WTC11 (cell line): ENCODE measurements around the gene ERICH4. TPM values are rescaled to one million over a fixed set of nuclear protein-coding genes. Genes with fewer than 3 reads are reported as not detected.

Experiments used
- ATAC-seq: fragments of 200-7000 bp; cut with Tn5 transposase; 2 replicates; pipeline ENCODE4 v1.10.0; 2021; ENCODE audit warnings: mild to moderate bottlenecking, moderate library complexity
- CTCF ChIA-PET: fragments of 300-600 bp; sonication (Branson Sonifier 250); formaldehyde crosslinking; loops from one replicate; lab custom pipeline; 2021; ENCODE audit warnings: antibody characterized with exemption; lab: Charles Lee
- POLR2A ChIA-PET: fragments of 350-600 bp; sonication (Branson Sonifier 250); formaldehyde crosslinking; loops from one replicate; lab custom pipeline; 2021; ENCODE audit warnings: antibody characterized with exemption; lab: Charles Lee
- DNase-seq: peaks from one replicate; pipeline ENCODE4 v3.0.0; 2021; ENCODE audit warnings: low spot score
- H3K27ac Mint-ChIP-seq: 2 replicates; pipeline ENCODE4 v1.8.0; 2021; ENCODE audit warnings: mixed read lengths
- H3K27me3 Mint-ChIP-seq: 2 replicates; pipeline ENCODE4 v1.8.0; 2021; ENCODE audit warnings: low read depth, mild to moderate bottlenecking, moderate library complexity, mixed read lengths
- H3K36me3 Mint-ChIP-seq: 2 replicates; pipeline ENCODE4 v1.8.0; 2021; ENCODE audit warnings: mixed read lengths
- H3K4me1 Mint-ChIP-seq: 2 replicates; pipeline ENCODE4 v1.8.0; 2022; ENCODE audit warnings: mixed read lengths
- H3K4me3 Mint-ChIP-seq: 2 replicates; pipeline ENCODE4 v1.8.0; 2021; ENCODE audit warnings: mild to moderate bottlenecking, moderate library complexity, mixed read lengths
- H3K9me3 Mint-ChIP-seq: 2 replicates; pipeline ENCODE4 v1.8.0; 2021; ENCODE audit warnings: mixed read lengths
- ARID4B ChIP-seq: sonication (generic); formaldehyde crosslinking; IDR thresholded peaks from 2 replicates; pipeline ENCODE4 v1.8.0; 2023; ENCODE audit warnings: missing genetic modification reagents, mild to moderate bottlenecking, borderline replicate concordance
- ATF3 ChIP-seq: sonication (generic); formaldehyde crosslinking; conservative IDR thresholded peaks from 2 replicates; pipeline ENCODE4 v1.8.1; 2022; ENCODE audit warnings: mild to moderate bottlenecking, missing genetic modification reagents
- GRHL2 ChIP-seq: fragments of 250-450 bp; sonication (Bioruptor Pico); IDR thresholded peaks from 2 replicates; pipeline ENCODE4 v1.8.0; 2022; ENCODE audit warnings: mild to moderate bottlenecking, moderate library complexity; ENCODE audit not compliant: insufficient replicate concordance, severe bottlenecking
- GTF2I ChIP-seq: fragments of 250-450 bp; sonication (Bioruptor Pico); conservative IDR thresholded peaks from 2 replicates; pipeline ENCODE4 v1.4.0; 2021; ENCODE audit warnings: mild to moderate bottlenecking
- IRF1 ChIP-seq: sonication (generic); formaldehyde crosslinking; IDR thresholded peaks from 2 replicates; pipeline ENCODE4 v1.8.0; 2023; ENCODE audit warnings: missing genetic modification reagents
- MLX ChIP-seq: sonication (generic); formaldehyde crosslinking; IDR thresholded peaks from 2 replicates; pipeline ENCODE4 v1.8.1; 2023; ENCODE audit warnings: mild to moderate bottlenecking, missing genetic modification reagents, moderate library complexity
- NFATC4 ChIP-seq: fragments of 250-450 bp; sonication (Bioruptor Pico); IDR thresholded peaks from 2 replicates; pipeline ENCODE4 v1.9.0; 2021; ENCODE audit warnings: mild to moderate bottlenecking
- SMAD3 ChIP-seq: sonication (generic); formaldehyde crosslinking; IDR thresholded peaks from 2 replicates; pipeline ENCODE4 v1.8.0; 2022; ENCODE audit warnings: missing genetic modification reagents, mild to moderate bottlenecking, borderline replicate concordance
- SMAD4 ChIP-seq: sonication (generic); formaldehyde crosslinking; IDR thresholded peaks from 2 replicates; pipeline ENCODE4 v1.8.0; 2022; ENCODE audit warnings: mild to moderate bottlenecking, missing genetic modification reagents
- USF1 ChIP-seq: sonication (generic); formaldehyde crosslinking; IDR thresholded peaks from 2 replicates; pipeline ENCODE4 v1.8.0; 2022; ENCODE audit warnings: mild to moderate bottlenecking, missing genetic modification reagents
- USF2 ChIP-seq: sonication (generic); formaldehyde crosslinking; IDR thresholded peaks from 2 replicates; pipeline ENCODE4 v1.8.1; 2023; ENCODE audit warnings: mild to moderate bottlenecking, missing genetic modification reagents, moderate library complexity
- ZBTB43 ChIP-seq: sonication (generic); formaldehyde crosslinking; IDR thresholded peaks from 2 replicates; pipeline ENCODE4 v1.8.1; 2023; ENCODE audit warnings: mild to moderate bottlenecking, missing genetic modification reagents
- ZNF138 ChIP-seq: sonication (generic); formaldehyde crosslinking; conservative IDR thresholded peaks from 2 replicates; pipeline ENCODE4 v1.8.1; 2022; ENCODE audit warnings: mild to moderate bottlenecking, moderate library complexity, missing genetic modification reagents
- ZNF281 ChIP-seq: sonication (generic); formaldehyde crosslinking; IDR thresholded peaks from 2 replicates; pipeline ENCODE4 v1.8.0; 2023; ENCODE audit warnings: mild to moderate bottlenecking, missing genetic modification reagents
- ZNF317 ChIP-seq: sonication (generic); formaldehyde crosslinking; IDR thresholded peaks from 2 replicates; pipeline ENCODE4 v1.8.1; 2023; ENCODE audit warnings: low read depth, mild to moderate bottlenecking, moderate library complexity, missing genetic modification reagents, borderline replicate concordance
- total RNA-seq: library from RNA; stranded (reverse); gene quantifications from 3 replicates; pipeline ENCODE4 v1.2.3, GENCODE V29; 2021

Gene ERICH4
- total RNA-seq, 1 experiment from 2014 or later: 0.24 TPM

- TF ChIP-seq USF1 (CRISPR knock-in tag) (no peak), SMAD4 (no peak), ZNF317 (CRISPR knock-in tag) (no peak), GRHL2 (CRISPR knock-in tag) (no peak)
Measured at GRCh38 chr19:41455936-41456335, 13.0 kb downstream of the ERICH4 start (continued).

GRCh38 chr19:41456342-41456918, 13.5 kb downstream of the ERICH4 start:
- Mint-ChIP-seq H3K36me3 (no peaks in the 10 kb centered on the region), H3K9me3 (peaks cover 20% of the 10 kb centered on the region), H3K4me1 (no peaks in the 10 kb centered on the region), H3K4me3 (no peak overlapping the region), H3K27me3 (peaks cover 55% of the 10 kb centered on the region), H3K27ac (no peak overlapping the region)
- POLR2A ChIA-PET: no interaction called here
- no peak for ATAC-seq
- no peak for TF ChIP-seq SMAD3
- no peak for TF ChIP-seq ZNF138 (CRISPR knock-in tag)
- TF ChIP-seq ZNF281 (CRISPR knock-in tag): no peak
- TF ChIP-seq IRF1: no peak
- DNase-seq: no peak
- CTCF ChIA-PET: interaction anchor here (2.4 to 3.1 kb wide), 2 partner anchors 107 to 114 kb away, joined by 12 read pairs; no protein-coding TSS in a partner anchor

- ATAC-seq: no peak
- H3K4me1 Mint-ChIP-seq: no peaks in the 10 kb centered on the region
- POLR2A ChIA-PET: no interaction called here
- TF ChIP-seq ZNF281 (CRISPR knock-in tag) (no peak), USF2 (CRISPR knock-in tag) (no peak), MLX (CRISPR knock-in tag) (no peak), GTF2I (no peak), ARID4B (CRISPR knock-in tag) (no peak), ZBTB43 (CRISPR knock-in tag) (no peak), ATF3 (CRISPR knock-in tag) (no peak), NFATC4 (CRISPR knock-in tag) (no peak)
Measured at GRCh38 chr19:41457241-41457640, 14.3 kb downstream of the ERICH4 start.

More at GRCh38 chr19:41457241-41457640, 14.3 kb downstream of the ERICH4 start:
- DNase-seq: no peak
- no peak overlapping the region for H3K27ac Mint-ChIP-seq
- CTCF ChIA-PET: interaction anchor here (1.0 to 3.1 kb wide), 3 partner anchors 10 to 113 kb away, joined by 3 to 12 read pairs (median 12); no protein-coding TSS in a partner anchor
- peaks cover 58% of the 10 kb centered on the region for H3K27me3 Mint-ChIP-seq
- peaks cover 3% of the 10 kb centered on the region for H3K36me3 Mint-ChIP-seq
- H3K4me3 Mint-ChIP-seq: no peak overlapping the region
- peaks cover 26% of the 10 kb centered on the region for H3K9me3 Mint-ChIP-seq
